Measurements from ENCODE around the gene SLC25A53.
A peak's percentile ranks its signal among the peaks of the same experiment; 100 is the strongest.
"Not testable (repeated sequence)": the region's sequence is repeated elsewhere in the genome, so short reads cannot be mapped to it uniquely, and the experiment has no call there.

SLC25A53 gene

DNA sequence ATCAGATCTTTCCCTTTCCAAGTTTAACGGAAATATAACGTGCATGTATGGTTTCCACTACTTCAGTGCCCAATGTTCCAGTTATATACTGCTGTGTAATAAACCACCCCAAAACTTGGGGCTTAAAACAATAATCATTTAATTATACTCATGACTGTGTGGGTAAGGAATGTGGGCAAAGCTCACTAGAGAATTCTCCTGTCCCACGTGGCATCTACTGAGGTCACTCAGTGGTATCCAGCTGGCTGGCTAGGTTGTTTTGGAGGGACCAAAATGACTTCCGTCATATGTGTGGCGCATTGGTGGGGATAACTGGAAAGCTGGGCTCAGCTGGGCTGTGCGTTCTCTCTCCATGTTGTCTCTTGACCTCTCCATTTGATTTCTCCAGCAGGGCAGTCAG is 26.0 kb downstream of the SLC25A53 start:
- DNase-seq = no peak

DNA sequence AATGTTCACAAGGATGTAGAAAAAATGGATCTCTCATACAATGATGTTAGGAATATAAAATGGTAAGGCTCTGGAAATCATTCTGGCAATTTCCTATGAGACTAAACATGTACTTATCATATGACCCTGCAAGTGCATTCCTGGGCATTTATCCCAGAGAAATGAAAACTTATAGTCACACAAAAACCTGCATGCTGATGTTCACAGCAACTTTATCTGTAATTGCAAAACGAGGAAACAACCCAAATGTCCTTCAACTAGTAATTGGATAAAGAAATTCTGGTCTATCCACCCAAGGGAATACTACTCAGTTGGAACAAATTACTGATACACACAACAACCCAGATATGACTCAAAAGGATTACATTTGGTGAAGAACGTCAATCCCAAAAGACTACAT is 30.0 kb downstream of the SLC25A53 start:
- DNase-seq = no peak

DNA sequence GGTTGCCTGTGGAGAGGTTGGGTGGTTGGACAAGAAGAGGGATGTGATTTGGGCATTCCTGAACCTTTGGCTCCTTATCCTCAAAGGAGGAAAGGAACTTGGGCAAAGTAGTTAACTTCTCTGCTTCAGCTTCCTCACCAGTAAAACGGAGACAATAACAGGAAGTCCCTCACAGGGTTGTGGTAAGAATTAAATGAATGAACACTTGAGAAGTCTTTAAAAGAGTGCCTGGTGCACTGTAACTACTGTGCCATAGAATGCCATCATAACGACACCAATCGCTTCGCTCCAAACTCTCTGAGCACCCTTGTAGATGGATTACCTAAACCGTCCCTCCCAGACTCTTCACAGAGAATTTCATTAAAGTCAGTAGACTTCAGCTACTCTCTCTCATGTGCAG is 34.0 kb downstream of the SLC25A53 start:
- DNase-seq = no peak

DNA sequence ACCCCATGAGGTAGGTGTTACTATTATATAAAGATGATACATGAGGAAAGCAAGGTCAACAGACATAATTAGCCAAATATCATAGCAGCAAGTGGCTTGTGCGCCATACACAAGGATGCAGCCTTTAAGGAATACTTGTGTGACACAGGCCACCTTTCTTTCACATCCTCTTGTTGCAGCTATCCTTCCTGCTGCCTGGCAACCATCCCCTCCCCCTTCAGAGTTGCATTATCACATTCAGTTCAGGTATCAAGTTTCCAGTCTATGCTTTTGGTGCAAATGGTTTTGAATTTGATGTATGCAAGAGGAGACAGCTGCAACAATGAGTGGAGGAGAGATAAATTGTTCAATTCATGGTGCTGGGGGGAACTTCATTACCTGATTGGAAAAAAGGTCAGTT is 38.0 kb downstream of the SLC25A53 start:
- peak; percentile 0 for DNase-seq

DNA sequence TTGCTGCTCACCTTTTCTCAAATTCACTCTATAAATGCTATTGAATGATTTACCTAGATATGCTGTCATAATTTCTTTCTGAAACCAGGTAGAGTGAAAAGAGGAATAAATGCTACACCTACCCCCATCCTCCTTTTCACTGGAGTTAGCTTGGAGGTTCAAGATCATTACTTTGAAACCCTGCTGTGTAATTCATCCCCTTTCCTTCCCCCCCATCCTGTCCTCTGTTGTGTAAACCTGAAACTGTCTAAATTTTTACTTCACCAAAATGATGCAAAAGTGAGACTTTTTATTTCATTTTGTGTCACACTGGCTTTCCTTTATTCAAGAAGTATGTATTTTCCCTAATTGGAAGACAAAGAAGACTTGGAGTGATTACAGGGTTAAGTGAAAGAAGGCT is 39.0 kb downstream of the SLC25A53 start:
- no peak for DNase-seq

DNA sequence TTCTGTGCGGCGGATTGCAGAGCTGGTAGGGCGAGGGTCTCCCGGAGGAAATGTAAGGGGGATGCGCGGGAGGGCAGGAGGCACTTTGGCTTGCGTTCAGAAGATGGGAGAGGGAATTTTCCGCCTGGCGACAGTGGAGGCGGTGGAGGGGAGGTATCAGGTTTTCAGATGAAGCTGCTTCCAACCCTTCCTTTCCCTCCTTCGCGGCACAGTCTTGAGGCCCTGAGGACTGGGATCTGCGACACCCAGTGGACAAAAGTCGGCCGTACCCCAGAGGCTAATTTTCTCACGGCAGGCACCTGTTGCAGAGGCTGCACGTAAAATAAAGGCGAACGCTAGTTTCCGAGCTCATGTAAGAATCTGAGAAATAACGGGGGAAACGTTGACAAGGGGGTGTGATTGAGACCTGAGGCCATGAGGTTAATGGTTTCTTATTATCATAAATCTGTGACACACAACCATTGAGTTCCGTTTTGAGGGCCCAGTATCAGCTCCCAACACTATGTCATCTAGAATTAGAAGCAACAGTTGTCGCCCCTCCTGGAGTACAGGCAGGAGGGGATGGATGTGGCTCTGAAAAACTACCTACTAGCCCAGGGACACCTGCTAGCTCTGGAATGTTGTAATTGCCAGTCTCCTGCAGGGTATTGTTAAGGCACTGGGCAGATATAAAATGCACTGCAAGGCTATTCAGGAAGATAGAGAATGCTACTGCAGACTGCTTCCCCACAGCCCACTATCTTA is 43.4 kb downstream of the SLC25A53 start:
- DNase-seq = peak; percentile 22

DNA sequence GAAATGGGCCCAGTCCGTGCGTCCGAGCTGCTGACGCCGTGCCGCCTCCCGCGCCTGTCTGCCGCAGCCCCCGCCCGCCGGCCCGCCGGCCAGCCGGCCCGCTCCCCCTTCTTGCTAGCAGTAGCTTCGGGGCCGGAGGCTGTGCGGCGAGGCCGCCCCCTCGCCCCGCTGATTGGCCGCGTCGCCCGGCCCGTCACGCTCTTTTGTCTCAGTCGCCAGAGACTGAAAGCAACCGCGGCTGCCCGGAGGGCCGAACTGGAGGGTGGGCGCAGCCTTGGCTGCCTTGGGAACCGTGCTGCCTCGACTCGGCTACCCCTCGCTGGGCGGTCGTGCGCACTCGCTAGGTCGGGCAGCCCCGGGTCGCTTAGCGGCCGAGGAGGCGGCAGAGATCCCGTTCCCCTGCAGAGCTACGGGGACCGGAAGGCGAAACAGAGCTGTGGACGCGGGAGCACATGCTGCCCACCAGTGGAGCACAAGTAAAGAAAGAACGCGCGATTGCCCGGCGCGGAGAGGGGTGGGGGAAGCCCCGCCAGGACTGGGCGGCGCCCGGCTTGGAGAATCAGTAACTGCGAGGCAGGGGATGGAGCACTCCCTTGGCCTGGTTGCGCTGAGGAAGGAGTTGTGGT is 44.4 kb downstream of the SLC25A53 start, which contains the start of gene ZCCHC18:
Gene ZCCHC18, plus strand, starts transcription at position 198 of the 626 bp plus-strand sequence. CDS start 1,589 bp downstream, outside the sequence.
- peak; percentile 39 for DNase-seq

DNA sequence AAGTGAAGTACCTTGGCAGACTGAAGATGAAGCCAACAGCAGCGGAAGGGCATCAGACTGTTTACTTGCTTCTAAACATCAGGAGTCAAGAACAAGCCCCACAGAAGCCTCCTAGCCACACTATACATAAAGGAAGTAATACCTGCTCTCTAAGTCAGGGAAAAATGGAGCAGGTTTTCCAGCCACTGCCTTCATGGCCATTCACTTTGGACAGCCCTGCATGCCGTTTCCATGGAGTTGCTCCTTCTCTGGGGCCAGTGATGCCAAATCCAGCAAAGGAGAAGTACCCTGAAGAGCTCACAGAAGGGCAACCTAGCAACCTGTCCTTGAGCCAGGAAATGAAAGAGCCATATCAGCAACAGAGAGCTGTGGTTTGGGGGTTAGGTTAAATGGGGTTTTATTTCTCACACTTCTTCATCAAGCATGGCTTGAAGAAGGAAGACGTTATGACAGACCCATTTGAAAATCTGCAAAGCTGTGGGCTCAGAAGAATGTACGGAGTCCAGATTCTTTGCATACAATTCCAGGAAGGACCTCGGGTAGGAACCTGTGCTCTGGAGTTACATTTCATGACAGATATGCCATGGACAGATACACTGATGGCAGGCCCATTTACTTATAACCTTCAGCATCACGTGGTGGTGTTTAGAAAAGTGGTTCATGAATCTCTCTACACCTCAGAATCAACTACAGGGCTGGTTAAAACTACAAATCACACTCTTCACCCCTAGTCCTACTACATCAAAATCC is 46.1 kb downstream of the SLC25A53 start:
- DNase-seq = not testable (repeated sequence)

DNA sequence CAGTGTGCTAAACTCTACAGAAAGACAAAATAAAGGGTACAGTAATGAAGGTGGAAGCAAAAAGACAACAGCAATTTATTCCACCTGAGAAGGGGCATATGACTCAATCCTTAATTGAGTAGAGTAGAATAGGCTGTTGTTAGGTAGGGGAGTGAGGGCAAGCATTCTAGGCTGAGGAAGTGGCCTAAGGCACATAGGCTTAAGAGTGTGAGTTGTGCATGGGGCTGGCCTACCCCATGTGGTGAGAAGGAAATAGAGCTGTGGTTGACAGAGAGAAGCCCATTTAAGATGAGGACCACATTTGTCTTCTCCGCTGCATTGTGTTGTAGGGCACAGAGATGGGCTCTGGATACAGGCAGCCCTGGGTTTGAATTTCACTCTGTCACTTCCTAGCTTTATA is 47.9 kb downstream of the SLC25A53 start:
- no peak for DNase-seq

DNA sequence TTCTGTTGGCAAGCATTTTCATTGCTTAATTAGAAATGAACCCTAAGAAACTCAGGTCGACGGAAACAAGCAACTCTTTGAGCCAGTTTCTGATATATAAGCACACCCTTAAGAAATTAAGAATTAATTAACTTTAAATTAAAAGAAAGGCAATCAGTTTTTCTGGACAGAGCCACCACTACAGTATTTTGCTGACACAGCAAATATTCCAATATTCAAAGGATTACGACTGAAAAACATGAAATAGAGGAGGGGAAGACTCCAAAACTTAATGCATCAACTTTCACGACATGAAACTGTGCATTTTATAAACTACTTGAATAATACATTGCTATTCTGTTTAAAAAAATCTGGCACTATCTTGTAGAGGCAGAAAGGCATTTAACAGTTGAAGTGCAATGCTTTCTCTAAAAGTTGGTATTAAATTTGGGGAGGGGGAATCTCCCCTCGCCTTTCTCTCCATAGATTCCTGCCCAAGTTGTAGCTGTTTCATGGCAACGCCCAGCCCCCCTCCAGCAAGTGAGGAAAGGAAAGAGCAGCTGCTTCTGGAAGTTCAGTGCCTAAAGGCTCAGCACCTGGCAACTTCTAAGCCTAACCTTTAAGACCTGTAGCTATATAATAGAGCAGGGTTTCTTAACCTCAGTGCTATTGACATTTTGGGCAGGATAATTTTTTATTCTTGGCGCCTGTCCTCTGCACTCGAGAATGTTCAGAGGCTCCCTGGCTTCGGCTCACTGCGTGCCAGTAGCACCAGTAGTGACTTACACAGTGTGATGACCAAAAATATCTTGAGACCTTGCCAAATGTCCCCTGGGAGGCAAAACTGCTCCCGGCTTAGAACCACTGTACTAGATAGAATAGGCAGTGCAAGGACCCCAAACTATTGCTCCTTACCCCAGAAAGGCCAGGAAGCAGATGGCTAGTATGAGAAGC is 51.2 kb downstream of the SLC25A53 start:
- DNase-seq = no peak

DNA sequence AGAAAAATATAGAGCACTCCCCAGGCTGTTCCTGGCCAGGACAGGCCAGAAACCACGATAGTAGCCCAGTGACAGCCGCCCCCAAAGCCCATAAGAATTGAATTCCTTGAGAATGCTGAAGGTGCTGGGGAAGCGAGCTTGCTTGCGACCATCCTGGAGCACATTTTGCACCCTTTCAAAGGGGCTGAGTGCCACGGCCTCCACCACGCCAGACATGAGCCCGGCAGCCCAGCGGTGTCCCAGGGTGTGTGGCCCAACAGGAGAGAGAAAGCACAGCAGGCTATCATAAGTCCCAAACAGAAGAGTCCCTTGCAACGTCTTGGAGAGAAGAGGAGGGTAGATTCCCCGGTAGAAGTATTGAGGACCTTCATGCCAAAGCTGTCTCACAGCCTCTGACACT is 52.1 kb downstream of the SLC25A53 start:
- no peak for DNase-seq

DNA sequence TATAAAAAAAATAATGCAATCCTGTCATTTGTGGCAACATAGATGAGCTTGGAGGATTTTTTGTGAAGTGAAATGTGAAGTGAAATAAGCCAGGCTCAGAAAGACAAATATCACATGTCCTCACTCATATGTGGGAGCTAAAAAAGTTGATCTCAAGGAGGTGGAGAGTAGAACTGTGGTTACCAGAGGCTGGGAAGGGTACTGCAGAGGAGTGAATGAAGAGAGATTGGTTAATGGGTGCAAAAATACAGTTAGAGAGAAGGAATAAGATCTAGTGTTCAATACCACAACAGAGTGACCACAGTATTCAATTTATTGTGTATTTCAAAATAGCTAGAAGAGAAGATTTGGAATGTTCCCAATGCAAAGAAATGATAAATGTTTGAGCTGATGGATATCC is 57.9 kb downstream of the SLC25A53 start:
- no peak for DNase-seq

DNA sequence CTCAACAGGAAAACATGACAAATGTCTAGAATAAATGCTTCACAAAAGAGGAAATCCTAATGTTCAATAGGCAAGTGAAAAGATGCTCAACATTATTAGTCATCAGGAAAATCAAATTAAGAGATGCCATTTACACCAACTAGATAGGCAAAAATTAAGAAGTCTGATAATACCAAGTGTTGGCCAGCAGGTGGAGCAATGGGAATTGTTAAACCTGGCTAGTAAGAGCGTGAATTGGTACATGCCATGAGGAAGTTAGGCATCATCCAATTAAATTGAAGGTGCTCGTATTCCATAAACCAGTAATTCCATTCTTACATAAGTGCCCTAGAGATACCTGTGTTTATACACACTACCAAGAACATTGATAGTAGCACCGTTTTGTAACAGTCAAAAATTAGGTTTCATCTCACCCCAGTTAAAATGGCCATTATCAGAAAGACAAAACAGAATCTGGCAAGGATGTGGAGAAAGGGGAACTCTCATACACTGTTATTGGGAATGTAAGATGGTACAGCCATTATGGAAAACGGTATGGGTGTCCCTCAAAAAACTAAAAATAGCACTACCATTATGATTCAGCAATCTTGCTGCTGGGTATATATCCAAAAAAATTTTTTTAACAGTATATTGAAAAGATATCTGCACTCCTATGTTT is 58.5 kb downstream of the SLC25A53 start:
- DNase-seq = peak; percentile 51

DNA sequence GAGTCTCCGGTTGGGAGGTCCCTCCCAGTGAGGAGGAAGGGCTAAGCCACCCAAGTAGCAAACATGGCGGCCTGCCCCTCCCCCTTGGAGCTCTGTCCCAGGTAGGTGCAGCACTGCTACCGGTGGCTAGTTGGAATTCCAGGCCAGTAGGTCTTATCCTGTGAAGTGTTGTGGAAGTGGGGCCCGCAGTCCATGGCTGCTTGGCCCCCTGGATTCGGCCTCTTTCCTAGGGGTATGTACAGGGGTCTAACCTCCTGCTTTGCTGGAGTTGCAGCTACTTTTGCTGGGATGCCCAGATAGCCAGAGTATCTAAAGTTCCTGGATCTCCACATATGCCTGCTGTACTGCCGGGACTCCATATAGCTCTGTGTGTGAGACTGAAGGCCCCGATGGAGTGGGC is 70.9 kb downstream of the SLC25A53 start:
- no peak for DNase-seq

DNA sequence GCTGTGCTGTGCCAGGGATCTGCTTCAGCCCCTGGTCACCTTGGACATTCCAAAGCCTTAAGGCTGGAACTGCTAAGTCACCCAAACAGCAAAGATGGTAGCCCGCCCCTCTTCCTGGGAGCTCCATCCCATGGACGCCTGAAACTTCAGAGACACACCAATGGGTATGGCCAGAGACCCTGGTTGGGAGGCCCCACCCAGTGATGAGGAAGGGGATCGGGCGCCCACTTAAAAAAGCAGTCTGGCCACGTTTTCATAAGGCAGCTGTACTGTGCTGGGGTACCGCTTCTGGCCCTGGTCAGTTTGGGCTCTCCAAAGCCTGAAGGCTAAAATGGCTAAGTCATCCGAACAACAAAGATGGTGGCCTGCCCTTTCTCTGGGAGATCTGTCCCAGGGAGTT is 71.3 kb downstream of the SLC25A53 start:
- DNase-seq = no peak

DNA sequence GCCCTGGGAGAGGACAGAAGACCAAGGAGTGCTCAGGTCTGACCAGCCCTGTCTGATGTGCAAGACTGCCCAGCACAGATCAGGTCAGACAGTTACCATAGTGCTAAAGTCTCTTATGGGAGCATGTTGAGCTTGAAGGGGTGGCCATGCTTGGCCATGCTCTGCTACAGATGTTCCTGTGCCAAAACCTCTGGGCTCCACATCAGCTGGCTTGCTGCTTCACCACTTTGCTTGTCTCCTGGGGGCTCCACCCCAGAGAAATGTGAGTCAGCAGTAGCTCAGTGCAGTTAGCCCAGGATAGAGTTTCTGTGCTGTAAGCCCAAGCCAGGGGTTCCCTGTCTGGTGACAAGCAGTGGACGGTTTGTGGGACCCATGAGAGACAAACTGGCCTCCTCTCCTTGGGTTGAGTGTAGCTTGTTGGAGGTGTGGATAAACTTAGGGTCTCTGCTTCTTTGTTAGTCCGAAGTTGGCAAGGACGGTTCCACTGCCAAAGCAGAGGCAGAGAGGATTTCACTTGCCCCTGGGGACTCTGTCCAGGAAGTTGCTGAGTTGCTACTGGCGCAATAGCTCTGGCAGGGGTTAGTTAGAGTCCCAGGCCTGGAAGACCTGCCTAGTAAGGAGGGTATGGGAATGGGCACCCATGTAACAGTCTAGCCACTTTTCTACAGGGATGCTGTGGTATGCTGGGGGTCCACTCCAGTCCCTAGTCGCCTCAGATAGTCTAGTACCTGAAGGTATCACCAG is 72.1 kb downstream of the SLC25A53 start:
- DNase-seq = no peak

DNA sequence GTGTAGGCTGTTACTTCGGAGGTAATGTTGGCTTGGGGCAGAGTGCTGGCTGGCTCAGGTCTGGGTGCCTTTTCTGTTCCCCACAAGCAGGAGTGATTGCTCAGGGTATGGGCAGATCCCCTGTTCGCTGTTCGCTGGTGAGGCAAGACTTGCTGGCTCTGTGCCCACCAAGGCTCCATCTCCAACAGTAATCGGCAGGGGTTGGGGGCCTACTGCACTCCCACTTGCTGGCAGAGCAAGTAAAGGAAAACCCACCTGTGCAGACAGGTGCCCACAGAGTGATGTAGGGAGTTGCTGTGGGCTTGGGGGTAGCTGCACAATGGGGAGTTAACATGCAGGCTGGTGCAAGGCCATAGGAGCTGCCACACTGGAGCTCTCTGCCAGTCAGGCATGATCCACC is 72.7 kb downstream of the SLC25A53 start:
- DNase-seq = no peak

DNA sequence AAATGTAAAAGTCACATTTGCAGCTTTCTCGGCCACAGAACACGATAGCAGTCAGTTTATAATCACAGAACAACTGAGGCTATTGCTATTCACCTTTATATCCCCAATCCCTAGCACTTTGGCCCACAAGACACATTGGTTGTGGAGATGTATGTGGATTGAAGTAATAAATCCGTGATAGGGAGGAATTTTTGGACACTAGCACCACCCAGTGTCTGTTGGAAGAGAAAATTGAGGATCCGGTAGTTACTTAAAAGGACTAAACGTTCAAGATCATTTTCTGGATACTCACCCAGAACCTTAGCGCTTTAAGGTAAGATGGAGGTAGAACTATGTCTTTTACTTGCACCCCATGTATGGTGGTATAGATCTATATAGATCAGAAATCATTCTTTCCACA is 79.0 kb downstream of the SLC25A53 start:
- not testable (repeated sequence) for DNase-seq

DNA sequence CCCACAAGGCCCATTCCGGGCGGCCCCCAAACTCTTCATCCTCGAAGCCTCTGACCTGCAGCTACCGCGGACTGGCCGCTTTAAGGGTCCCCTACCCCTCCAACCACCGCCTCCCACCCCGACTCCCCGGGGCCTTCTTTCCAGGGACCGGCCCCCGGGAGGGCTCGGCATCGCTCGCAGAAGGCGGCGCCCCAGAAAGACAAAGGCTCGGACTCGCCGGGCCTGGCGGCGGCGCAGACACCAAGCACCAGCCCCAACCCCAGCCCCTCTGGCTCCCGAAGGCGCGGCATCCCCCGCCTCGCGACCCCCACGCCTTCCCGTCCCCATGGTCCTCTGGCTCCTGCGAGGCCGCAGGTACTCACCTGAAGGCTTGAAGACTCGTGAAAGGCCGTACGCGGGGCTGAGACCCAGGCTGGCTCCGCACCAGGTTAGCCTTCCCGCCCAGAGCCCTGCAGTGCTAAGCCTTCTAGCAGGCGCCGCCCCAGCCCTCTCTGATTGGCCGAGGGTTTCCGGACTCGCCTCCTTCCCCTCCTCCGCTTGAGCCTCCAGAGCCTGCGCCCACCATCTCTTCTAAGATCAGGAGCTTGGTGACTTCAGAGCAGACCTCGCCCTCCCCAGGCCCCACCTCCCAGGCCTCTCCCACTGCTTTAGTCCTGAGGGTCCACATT is 80.9 kb downstream of the SLC25A53 start, which contains the start of gene TMSB15C:
Gene TMSB15C, minus strand, starts transcription at position 459 of the 668 bp plus-strand sequence.
- not testable (repeated sequence) for DNase-seq

DNA sequence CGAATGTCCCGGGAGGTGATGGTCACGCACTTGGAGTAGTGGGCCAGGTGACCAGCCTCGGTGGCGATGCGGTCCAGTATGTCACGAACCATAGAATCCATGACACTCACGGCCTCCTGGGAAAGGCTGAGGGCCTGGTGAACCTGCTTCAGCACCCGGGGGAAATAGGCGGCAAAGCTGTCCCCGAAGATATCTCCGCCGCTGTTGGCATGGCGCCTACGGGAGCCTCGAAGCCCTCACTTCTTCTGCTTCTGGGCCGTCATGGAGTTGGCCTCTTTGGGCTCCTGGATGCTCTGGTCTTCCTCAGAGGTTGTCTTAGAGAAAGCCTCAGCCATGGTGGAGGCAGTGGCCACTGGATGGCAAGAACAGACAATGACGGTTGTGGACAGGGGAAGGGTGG is 94.2 kb downstream of the SLC25A53 start:
- not testable (repeated sequence) for DNase-seq

DNA sequence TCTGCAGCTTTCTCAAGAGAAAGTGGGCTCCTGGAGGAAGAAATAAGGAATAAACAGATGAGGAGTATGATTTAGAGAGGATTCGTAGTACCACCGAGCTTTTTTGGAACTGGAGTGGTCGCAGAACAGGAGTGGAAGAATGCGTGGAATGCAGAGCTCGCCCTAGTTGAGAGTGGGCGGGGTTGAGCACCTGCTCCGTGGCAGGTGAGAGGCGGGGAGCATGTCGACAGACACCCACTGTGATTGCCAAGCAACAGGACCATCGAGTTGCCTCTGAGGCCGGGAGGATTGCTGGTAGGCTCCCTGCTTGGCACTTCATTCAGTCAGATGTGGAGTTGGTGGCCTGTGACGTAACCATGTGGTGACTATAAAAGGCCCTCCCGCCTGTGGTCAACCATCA is 101.9 kb downstream of the SLC25A53 start:
- DNase-seq = not testable (repeated sequence)

Data from NCI-H526 treated with DMSO at 0.1 percent for 48 hours (cell line).